ENCODE results near the gene C15orf61.

GRCh38 chr15:67479781-67480505 lies 41.0 kb upstream of the C15orf61 start:
- TF ChIP-seq CTCF (IDR thresholded peaks at IDR 0.05) (no peak), POLR2A (IDR thresholded peaks at IDR 0.05) (no peak)

Data from lower leg skin (tissue), 3 donors.